ENCODE data around the gene FLT3LG. TPM values are rescaled to one million over a fixed set of nuclear protein-coding genes. Genes with fewer than 3 reads are reported as not detected.
"Not testable (repeated sequence)": the region's sequence is repeated elsewhere in the genome, so short reads cannot be mapped to it uniquely, and the experiment has no call there.

Gene FLT3LG
- total RNA-seq, 1 donor from 2014 or later: 3.0 TPM

DNA sequence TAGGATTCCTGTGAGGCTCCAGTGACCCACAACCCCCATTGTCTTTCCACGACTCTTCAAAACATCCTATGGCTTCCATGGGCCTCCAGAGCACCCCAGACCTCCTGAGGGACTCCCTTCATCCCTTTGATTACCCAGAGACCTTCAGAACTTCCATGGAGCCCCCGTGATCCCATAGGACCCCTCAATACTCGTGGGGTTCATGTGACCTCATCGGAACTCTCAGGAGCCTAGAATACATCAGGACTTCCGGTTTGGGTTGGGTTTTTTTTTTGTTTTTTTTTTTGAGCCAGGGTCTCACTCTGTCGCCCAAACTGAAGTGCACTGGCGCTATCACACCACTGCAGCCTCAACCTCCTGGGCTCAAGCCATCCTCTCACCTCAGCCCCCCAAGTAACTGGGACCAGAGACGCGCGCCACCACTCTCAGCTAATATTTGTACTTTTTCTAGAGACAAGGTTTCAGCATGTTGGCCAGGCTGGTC, 20.2 kb upstream of the FLT3LG start:
- peak overlapping the region; percentile 83 for H3K4me3 ChIP-seq (ENCODE audit: low read depth, low read length)

DNA sequence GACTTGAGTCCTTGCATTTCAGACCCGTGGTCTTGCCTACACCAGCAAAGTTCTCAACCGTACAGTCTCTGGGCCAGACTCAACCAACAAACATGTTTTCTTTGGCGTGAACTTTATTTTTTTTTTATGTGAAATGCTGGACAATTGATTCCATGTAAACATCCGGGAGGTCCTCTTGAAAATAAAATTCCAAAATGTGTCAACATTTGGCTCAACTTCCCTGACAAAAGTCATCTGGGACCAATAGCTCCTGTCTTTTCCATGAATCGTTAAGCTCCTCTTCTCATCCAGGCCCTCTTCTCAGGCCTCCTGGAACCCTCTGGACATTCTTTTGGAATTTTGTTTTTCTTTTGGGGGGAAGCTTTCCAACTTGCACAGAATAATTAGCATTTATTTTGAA, 18.2 kb upstream of the FLT3LG start:
- Histone ChIP-seq H3K27me3 (ENCODE audit: control insufficient read depth, insufficient read depth, low read length) (no peaks in the 10 kb centered on the region), H3K36me3 (ENCODE audit: control insufficient read depth, insufficient read depth, low read length) (no peaks in the 10 kb centered on the region), H3K4me3 (ENCODE audit: low read depth, low read length) (no peak overlapping the region)
- DNase-seq (ENCODE audit: low read depth): no peak
- TF ChIP-seq, protein P1, sequence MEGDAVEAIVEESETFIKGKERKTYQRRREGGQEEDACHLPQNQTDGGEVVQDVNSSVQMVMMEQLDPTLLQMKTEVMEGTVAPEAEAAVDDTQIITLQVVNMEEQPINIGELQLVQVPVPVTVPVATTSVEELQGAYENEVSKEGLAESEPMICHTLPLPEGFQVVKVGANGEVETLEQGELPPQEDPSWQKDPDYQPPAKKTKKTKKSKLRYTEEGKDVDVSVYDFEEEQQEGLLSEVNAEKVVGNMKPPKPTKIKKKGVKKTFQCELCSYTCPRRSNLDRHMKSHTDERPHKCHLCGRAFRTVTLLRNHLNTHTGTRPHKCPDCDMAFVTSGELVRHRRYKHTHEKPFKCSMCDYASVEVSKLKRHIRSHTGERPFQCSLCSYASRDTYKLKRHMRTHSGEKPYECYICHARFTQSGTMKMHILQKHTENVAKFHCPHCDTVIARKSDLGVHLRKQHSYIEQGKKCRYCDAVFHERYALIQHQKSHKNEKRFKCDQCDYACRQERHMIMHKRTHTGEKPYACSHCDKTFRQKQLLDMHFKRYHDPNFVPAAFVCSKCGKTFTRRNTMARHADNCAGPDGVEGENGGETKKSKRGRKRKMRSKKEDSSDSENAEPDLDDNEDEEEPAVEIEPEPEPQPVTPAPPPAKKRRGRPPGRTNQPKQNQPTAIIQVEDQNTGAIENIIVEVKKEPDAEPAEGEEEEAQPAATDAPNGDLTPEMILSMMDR (IDR thresholded peaks at IDR 0.05; ENCODE audit: insufficient read depth, low read length, poor library complexity, severe bottlenecking): no peak

More for the DNA sequence above, 20.2 kb upstream of the FLT3LG start:
- Histone ChIP-seq H3K27me3 (ENCODE audit: control insufficient read depth, insufficient read depth, low read length) (no peaks in the 10 kb centered on the region), H3K36me3 (ENCODE audit: control insufficient read depth, insufficient read depth, low read length) (no peaks in the 10 kb centered on the region)
- TF ChIP-seq, protein P1 (IDR thresholded peaks at IDR 0.05; ENCODE audit: insufficient read depth, low read length, poor library complexity, severe bottlenecking): no peak
- DNase-seq (ENCODE audit: low read depth): no peak

DNA sequence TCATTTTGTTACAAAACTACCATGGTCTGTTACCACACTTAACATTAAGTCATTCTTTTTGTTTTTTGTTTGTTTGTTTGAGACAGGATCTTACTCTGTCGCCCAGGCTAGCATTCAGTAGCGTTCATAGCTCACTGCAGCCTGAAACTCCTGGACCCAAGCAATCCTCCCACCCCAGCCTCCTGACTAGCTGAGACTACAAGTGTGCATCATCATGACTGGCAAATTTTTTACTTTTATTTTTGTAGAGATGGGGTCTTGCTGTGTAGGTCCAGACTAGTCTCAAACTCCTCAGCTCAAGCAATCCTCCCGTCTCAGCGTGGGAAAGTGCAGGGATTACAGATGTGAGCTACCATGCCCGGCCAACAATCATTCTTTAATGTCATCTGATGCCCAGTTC, 17.7 kb upstream of the FLT3LG start:
- Histone ChIP-seq H3K36me3 (ENCODE audit: control insufficient read depth, insufficient read depth, low read length) (no peaks in the 10 kb centered on the region), H3K4me3 (ENCODE audit: low read depth, low read length) (no peak overlapping the region), H3K27me3 (ENCODE audit: control insufficient read depth, insufficient read depth, low read length) (no peaks in the 10 kb centered on the region)
- TF ChIP-seq, protein P1 (IDR thresholded peaks at IDR 0.05; ENCODE audit: insufficient read depth, low read length, poor library complexity, severe bottlenecking): no peak
- no peak for DNase-seq (ENCODE audit: low read depth)

- Histone ChIP-seq H3K27me3 (ENCODE audit: control insufficient read depth, insufficient read depth, low read length) (no peaks in the 10 kb centered on the region), H3K4me3 (ENCODE audit: low read depth, low read length) (no peak overlapping the region)
Observed at GRCh38 chr19:49458567-49458903, 15.5 kb upstream of the FLT3LG start.

GRCh38 chr19:49459388-49459787, 14.6 kb upstream of the FLT3LG start:
- no peaks in the 10 kb centered on the region for H3K27me3 ChIP-seq (ENCODE audit: control insufficient read depth, insufficient read depth, low read length)
- H3K36me3 ChIP-seq (ENCODE audit: control insufficient read depth, insufficient read depth, low read length): no peaks in the 10 kb centered on the region
- H3K4me3 ChIP-seq (ENCODE audit: low read depth, low read length): no peak overlapping the region
- DNase-seq (ENCODE audit: low read depth): no peak
- TF ChIP-seq, protein P1 (IDR thresholded peaks at IDR 0.05; ENCODE audit: insufficient read depth, low read length, poor library complexity, severe bottlenecking): no peak

More at GRCh38 chr19:49458567-49458903, 15.5 kb upstream of the FLT3LG start:
- no peak for DNase-seq (ENCODE audit: low read depth)
- no peaks in the 10 kb centered on the region for H3K36me3 ChIP-seq (ENCODE audit: control insufficient read depth, insufficient read depth, low read length)
- TF ChIP-seq, protein P1 (IDR thresholded peaks at IDR 0.05; ENCODE audit: insufficient read depth, low read length, poor library complexity, severe bottlenecking): no peak

- H3K36me3 ChIP-seq (ENCODE audit: control insufficient read depth, insufficient read depth, low read length); H3K4me3 ChIP-seq (ENCODE audit: low read depth, low read length); DNase-seq (ENCODE audit: low read depth); H3K27me3 ChIP-seq (ENCODE audit: control insufficient read depth, insufficient read depth, low read length): not testable (repeated sequence)
Observed at GRCh38 chr19:49461130-49461529, 12.9 kb upstream of the FLT3LG start.
